ENCODE results near the gene PARVB. TPM values are rescaled to one million over a fixed set of nuclear protein-coding genes. Genes with fewer than 3 reads are reported as not detected.

PARVB gene
- total RNA-seq, 4 donors from 2014 or later = 6.6 to 144 (median 30.1) TPM

- Histone ChIP-seq H3K4me3 (no peak overlapping the region), H3K27ac (no peak overlapping the region), H3K36me3 (no peaks in the 10 kb centered on the region), H3K9me3 (no peaks in the 10 kb centered on the region), H3K27me3 (no peaks in the 10 kb centered on the region), H3K4me1 (peaks cover 0 to 3% (median 0%) of the 10 kb centered on the region in 4 donors)
- no peak for DNase-seq
- 63 to 73% methylated on average over 6 to 11 of the region's 11 CpGs for WGBS, 2 donors (ENCODE audit: low coverage in 1 of 2)
- in situ Hi-C loops (cut with MboI; ENCODE audit: low pct_ligation_motif_present in 1 of 4, low pct_unique_long_range_greater_than_20kb in 1 of 4, low sequenced_read_pairs in 3 of 4) (no loop called here), intact Hi-C loops (cut with DNase I; ENCODE audit: low total_unique reads) (no loop called here)
- no peak for TF ChIP-seq POLR2A (IDR thresholded peaks at IDR 0.05)
These were observed 168.9 kb downstream of the PARVB start for GRCh38 chr22:44192816-44193534.

GRCh38 chr22:44193535-44193891, 169.4 kb downstream of the PARVB start:
- peaks cover 0 to 3% (median 0%) of the 10 kb centered on the region in 4 donors for H3K4me1 ChIP-seq
- DNase-seq = no peak
- in situ Hi-C loops (cut with MboI; ENCODE audit: low pct_ligation_motif_present in 1 of 4, low pct_unique_long_range_greater_than_20kb in 1 of 4, low sequenced_read_pairs in 3 of 4) = no loop called here
- intact Hi-C loops (cut with DNase I; ENCODE audit: low total_unique reads) = no loop called here
- WGBS, 2 donors (ENCODE audit: low coverage in 1 of 2) = 66 to 67% methylated on average over 4 of the region's 4 CpGs
- no peaks in the 10 kb centered on the region for H3K9me3 ChIP-seq
- TF ChIP-seq EP300 (IDR thresholded peaks at IDR 0.05; ENCODE audit: low read depth) (no peak), POLR2AphosphoS5 (IDR thresholded peaks at IDR 0.05) (no peak), CTCF (IDR thresholded peaks at IDR 0.05) (no peak), POLR2A (IDR thresholded peaks at IDR 0.05) (no peak)
- H3K4me3 ChIP-seq = no peak overlapping the region
- H3K27me3 ChIP-seq = no peaks in the 10 kb centered on the region
- no peaks in the 10 kb centered on the region for H3K36me3 ChIP-seq
- H3K27ac ChIP-seq = no peak overlapping the region

GRCh38 chr22:44194569-44194968, 170.5 kb downstream of the PARVB start:
- H3K4me3 ChIP-seq = no peak overlapping the region
- peaks cover 0 to 3% (median 0%) of the 10 kb centered on the region in 4 donors for H3K4me1 ChIP-seq
- H3K27me3 ChIP-seq = no peaks in the 10 kb centered on the region
- in situ Hi-C loops (cut with MboI; ENCODE audit: low pct_ligation_motif_present in 1 of 4, low pct_unique_long_range_greater_than_20kb in 1 of 4, low sequenced_read_pairs in 3 of 4) = no loop called here
- no peaks in the 10 kb centered on the region for H3K36me3 ChIP-seq
- intact Hi-C loops (cut with DNase I; ENCODE audit: low total_unique reads) = no loop called here
- TF ChIP-seq POLR2A (IDR thresholded peaks at IDR 0.05) = no peak
- no peak for TF ChIP-seq EP300 (IDR thresholded peaks at IDR 0.05; ENCODE audit: low read depth)
- TF ChIP-seq POLR2AphosphoS5 (IDR thresholded peaks at IDR 0.05) = no peak
- no peaks in the 10 kb centered on the region for H3K9me3 ChIP-seq
- no peak overlapping the region for H3K27ac ChIP-seq
- 65 to 97% methylated on average over 2 of the region's 2 CpGs for WGBS, 2 donors (ENCODE audit: low coverage in 1 of 2)
- DNase-seq = no peak

- in situ Hi-C loops (cut with MboI; ENCODE audit: low pct_ligation_motif_present in 1 of 4, low pct_unique_long_range_greater_than_20kb in 1 of 4, low sequenced_read_pairs in 3 of 4) = no loop called here
- WGBS, 2 donors (ENCODE audit: low coverage in 1 of 2) = 47% methylated on average over 4 of the region's 5 CpGs; no CpG with 5 or more reads in 1 of the 2 donors
- Histone ChIP-seq H3K9me3 (no peaks in the 10 kb centered on the region), H3K4me1 (peaks cover 0 to 3% (median 0%) of the 10 kb centered on the region in 4 donors), H3K4me3 (no peak overlapping the region), H3K36me3 (no peaks in the 10 kb centered on the region), H3K27me3 (no peaks in the 10 kb centered on the region), H3K27ac (no peak overlapping the region)
- DNase-seq = no peak
- intact Hi-C loops (cut with DNase I; ENCODE audit: low total_unique reads) = no loop called here
- TF ChIP-seq CTCF (IDR thresholded peaks at IDR 0.05) = no peak
- TF ChIP-seq POLR2A (IDR thresholded peaks at IDR 0.05) = no peak
- TF ChIP-seq POLR2AphosphoS5 (IDR thresholded peaks at IDR 0.05) = no peak
- TF ChIP-seq EP300 (IDR thresholded peaks at IDR 0.05; ENCODE audit: low read depth) = no peak
These were observed 171.2 kb downstream of the PARVB start for GRCh38 chr22:44195189-44195871.

GRCh38 chr22:44196241-44196640, 172.1 kb downstream of the PARVB start:
- in situ Hi-C loops (cut with MboI; ENCODE audit: low pct_ligation_motif_present in 1 of 4, low pct_unique_long_range_greater_than_20kb in 1 of 4, low sequenced_read_pairs in 3 of 4) = no loop called here

More at GRCh38 chr22:44196241-44196640, 172.1 kb downstream of the PARVB start:
- H3K9me3 ChIP-seq = no peaks in the 10 kb centered on the region
- H3K4me3 ChIP-seq = no peak overlapping the region
- TF ChIP-seq POLR2AphosphoS5 (IDR thresholded peaks at IDR 0.05) (no peak), EP300 (IDR thresholded peaks at IDR 0.05; ENCODE audit: low read depth) (no peak), POLR2A (IDR thresholded peaks at IDR 0.05) (no peak), CTCF (IDR thresholded peaks at IDR 0.05) (no peak)
- H3K27ac ChIP-seq = no peak overlapping the region
- DNase-seq = no peak
- peaks cover 0 to 3% (median 0%) of the 10 kb centered on the region in 4 donors for H3K4me1 ChIP-seq
- 65% methylated on average over 9 of the region's 9 CpGs; no CpG with 5 or more reads in 1 of the 2 donors for WGBS, 2 donors (ENCODE audit: low coverage in 1 of 2)
- H3K27me3 ChIP-seq = no peaks in the 10 kb centered on the region
- intact Hi-C loops (cut with DNase I; ENCODE audit: low total_unique reads) = no loop called here
- H3K36me3 ChIP-seq = no peaks in the 10 kb centered on the region
